K562 (cell line): ENCODE measurements around the gene KCTD21. TPM values are rescaled to one million over a fixed set of nuclear protein-coding genes. Genes with fewer than 3 reads are reported as not detected.

ENCODE experiments used
- CUX1 ChIP-seq: fragments of 200-800 bp; sonication (Bioruptor generic); IDR thresholded peaks from 2 replicates; pipeline ENCODE4 v1.6.1; 2016; ENCODE audit warnings: missing genetic modification characterization, missing compliant biosample characterization
- CXXC5 ChIP-seq: fragments of 250-450 bp; sonication (Bioruptor Pico); IDR thresholded peaks from 2 replicates; pipeline ENCODE4 v1.8.0; 2022; ENCODE audit warnings: inconsistent platforms, mild to moderate bottlenecking, moderate library complexity
- FOXM1 ChIP-seq, 2 experiments: fragments of 450-650 bp in 1 of 2; sonication (generic) in 1 of 2; formaldehyde crosslinking in 1 of 2; IDR thresholded peaks; 2 replicates each; pipeline versions ENCODE4 v1.6.1 to v1.9.0; 2017 to 2022; ENCODE audit warnings: low read depth in 2 of 2, mild to moderate bottlenecking in 2 of 2, missing genetic modification reagents in 1 of 2, moderate library complexity in 1 of 2
- KLF6 ChIP-seq: fragments of 250-450 bp; sonication (Bioruptor Pico); IDR thresholded peaks from 2 replicates; pipeline ENCODE4 v1.4.0; 2020; ENCODE audit warnings: mild to moderate bottlenecking, moderate library complexity, borderline replicate concordance
- LARP7 ChIP-seq: fragments of 450-650 bp; IDR thresholded peaks from 2 replicates; pipeline ENCODE4 v1.6.1; 2016
- MBD2 ChIP-seq: sonication (generic); IDR thresholded peaks from 2 replicates; pipeline ENCODE4 v1.6.1; 2016; ENCODE audit warnings: low read depth, borderline replicate concordance
- NR4A1 ChIP-seq, 2 experiments: fragments of 250-450 bp in 1 of 2; fragments of 450-650 bp in 1 of 2; sonication (Bioruptor Pico) in 1 of 2; IDR thresholded peaks; 2 replicates each; pipeline versions ENCODE4 v1.4.0 to v1.6.1; 2016 to 2020; ENCODE audit warnings: mild to moderate bottlenecking in 2 of 2, missing compliant biosample characterization in 1 of 2, missing genetic modification characterization in 1 of 2, moderate library complexity in 1 of 2
- NUFIP1 ChIP-seq: fragments of 450-650 bp; IDR thresholded peaks from 2 replicates; pipeline ENCODE4 v1.6.1; 2018; ENCODE audit not compliant: partially characterized antibody
- PCBP1 ChIP-seq: fragments of 200-400 bp; formaldehyde crosslinking; IDR thresholded peaks from 2 replicates; pipeline ENCODE4 v1.6.1; 2018; ENCODE audit warnings: mild to moderate bottlenecking, low read depth, low read length; ENCODE audit not compliant: poor library complexity, severe bottlenecking
- ZBTB17 ChIP-seq: fragments of 450-650 bp; formaldehyde crosslinking; IDR thresholded peaks from 2 replicates; pipeline ENCODE4 v1.4.0; 2020; ENCODE audit warnings: mild to moderate bottlenecking
- ZFP91 ChIP-seq: sonication (generic); formaldehyde crosslinking; IDR thresholded peaks from 2 replicates; pipeline ENCODE4 v1.8.0; 2022; ENCODE audit warnings: mild to moderate bottlenecking, missing genetic modification reagents
- ZNF584 ChIP-seq: fragments of 200-800 bp; sonication (Bioruptor generic); IDR thresholded peaks from 2 replicates; pipeline ENCODE4 v1.6.1; 2016; ENCODE audit warnings: low read depth, mild to moderate bottlenecking, missing genetic modification characterization, missing compliant biosample characterization
- polyA plus RNA-seq, 8 experiments: library from polyadenylated mRNA; depleted of rRNA in 4 of 8; stranded (reverse) in 5 of 8; unstranded in 3 of 8; fragments of >200 nt; fragmentation: Nextera tagmentation in 2 of 8; fragmentation: Illumina TruSeq in 1 of 8; extraction: Ambion mirVana in 2 of 8; extraction: Trizol in 1 of 8; gene quantifications; 2 replicates each; pipeline versions ENCODE4 v1.2.1 to v1.2.3, GENCODE V29; 2011 to 2014; ENCODE audit warnings: inconsistent platforms in 1 of 8, missing spikeins in 1 of 8
- total RNA-seq, 7 experiments: library from RNA; depleted of rRNA in 6 of 7; stranded (reverse); fragments of >200 nt in 6 of 7; fragmentation: Illumina TruSeq in 2 of 7; extraction: Trizol in 2 of 7; gene quantifications; 2 replicates each; pipeline versions ENCODE4 v1.2.1 to v1.2.3, GENCODE V29; 2011 to 2021; ENCODE audit warnings: low replicate concordance in 1 of 7
- TF ChIP-seq, protein P1 (sequence below): sonication (generic); formaldehyde crosslinking; IDR thresholded peaks from 2 replicates; pipeline ENCODE4 v1.8.1; 2023; ENCODE audit warnings: missing genetic modification reagents, mild to moderate bottlenecking, borderline replicate concordance

Gene KCTD21
- total and polyA plus RNA-seq, 9 of the 15 experiments (the other 6 are each of a cell fraction or from before 2014, with no cell fraction given), result 0.34 to 5.4 (median 1.9) TPM

GRCh38 chr11:78188286-78189173 lies at the start of gene KCTD21, which contains the start of gene USP35 (continued):
- TF ChIP-seq CUX1, result no peak
- TF ChIP-seq ZFP91 (CRISPR knock-in tag), result peak; percentile 99
- TF ChIP-seq CXXC5 (CRISPR knock-in tag), result peak; percentile 92
- 0 out of 2 replicates have a peak, but pooled peaks have one; percentile 53 for TF ChIP-seq ZBTB17 (CRISPR knock-in tag)
- peak; percentile 73; the same call in 1 of the 2 replicates for TF ChIP-seq ZNF584 (CRISPR knock-in tag)
- TF ChIP-seq NUFIP1, result no peak
- peak; percentile 84; the same call in 1 of the 2 replicates for TF ChIP-seq LARP7
- TF ChIP-seq FOXM1 (IDR thresholded peaks at IDR 0.05; ENCODE audit: low read depth), result peak; percentile 77; the same call in 1 of the 2 replicates
- TF ChIP-seq FOXM1 (CRISPR knock-in tag; IDR thresholded peaks at IDR 0.05; ENCODE audit: low read depth), result no peak
- TF ChIP-seq, protein P1, sequence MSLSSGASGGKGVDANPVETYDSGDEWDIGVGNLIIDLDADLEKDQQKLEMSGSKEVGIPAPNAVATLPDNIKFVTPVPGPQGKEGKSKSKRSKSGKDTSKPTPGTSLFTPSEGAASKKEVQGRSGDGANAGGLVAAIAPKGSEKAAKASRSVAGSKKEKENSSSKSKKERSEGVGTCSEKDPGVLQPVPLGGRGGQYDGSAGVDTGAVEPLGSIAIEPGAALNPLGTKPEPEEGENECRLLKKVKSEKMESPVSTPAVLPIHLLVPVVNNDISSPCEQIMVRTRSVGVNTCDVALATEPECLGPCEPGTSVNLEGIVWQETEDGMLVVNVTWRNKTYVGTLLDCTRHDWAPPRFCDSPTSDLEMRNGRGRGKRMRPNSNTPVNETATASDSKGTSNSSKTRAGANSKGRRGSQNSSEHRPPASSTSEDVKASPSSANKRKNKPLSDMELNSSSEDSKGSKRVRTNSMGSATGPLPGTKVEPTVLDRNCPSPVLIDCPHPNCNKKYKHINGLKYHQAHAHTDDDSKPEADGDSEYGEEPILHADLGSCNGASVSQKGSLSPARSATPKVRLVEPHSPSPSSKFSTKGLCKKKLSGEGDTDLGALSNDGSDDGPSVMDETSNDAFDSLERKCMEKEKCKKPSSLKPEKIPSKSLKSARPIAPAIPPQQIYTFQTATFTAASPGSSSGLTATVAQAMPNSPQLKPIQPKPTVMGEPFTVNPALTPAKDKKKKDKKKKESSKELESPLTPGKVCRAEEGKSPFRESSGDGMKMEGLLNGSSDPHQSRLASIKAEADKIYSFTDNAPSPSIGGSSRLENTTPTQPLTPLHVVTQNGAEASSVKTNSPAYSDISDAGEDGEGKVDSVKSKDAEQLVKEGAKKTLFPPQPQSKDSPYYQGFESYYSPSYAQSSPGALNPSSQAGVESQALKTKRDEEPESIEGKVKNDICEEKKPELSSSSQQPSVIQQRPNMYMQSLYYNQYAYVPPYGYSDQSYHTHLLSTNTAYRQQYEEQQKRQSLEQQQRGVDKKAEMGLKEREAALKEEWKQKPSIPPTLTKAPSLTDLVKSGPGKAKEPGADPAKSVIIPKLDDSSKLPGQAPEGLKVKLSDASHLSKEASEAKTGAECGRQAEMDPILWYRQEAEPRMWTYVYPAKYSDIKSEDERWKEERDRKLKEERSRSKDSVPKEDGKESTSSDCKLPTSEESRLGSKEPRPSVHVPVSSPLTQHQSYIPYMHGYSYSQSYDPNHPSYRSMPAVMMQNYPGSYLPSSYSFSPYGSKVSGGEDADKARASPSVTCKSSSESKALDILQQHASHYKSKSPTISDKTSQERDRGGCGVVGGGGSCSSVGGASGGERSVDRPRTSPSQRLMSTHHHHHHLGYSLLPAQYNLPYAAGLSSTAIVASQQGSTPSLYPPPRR (CRISPR knock-in tag), result 0 out of 2 replicates have a peak, but pooled peaks have one; percentile 70
- TF ChIP-seq KLF6 (CRISPR knock-in tag), result no peak
- peak; percentile 90 for TF ChIP-seq PCBP1
- peak; percentile 70 for TF ChIP-seq MBD2
- no peak; the same call in 1 of the 2 replicates for TF ChIP-seq NR4A1 (CRISPR knock-in tag; IDR thresholded peaks at IDR 0.05)
- TF ChIP-seq NR4A1 (tag; IDR thresholded peaks at IDR 0.05), result peak; percentile 59; the same call in 1 of the 2 replicates
